ENCODE measurements around the gene DET1.
"Not testable (repeated sequence)": the region's sequence is repeated elsewhere in the genome, so short reads cannot be mapped to it uniquely, and the experiment has no call there.

DET1 gene

GRCh38 chr15:88539441-88539840, 7.0 kb downstream of the DET1 start:
- DNase-seq, result no peak

- no peak for DNase-seq
Measured at GRCh38 chr15:88538972-88539371, 7.5 kb downstream of the DET1 start.

DNA sequence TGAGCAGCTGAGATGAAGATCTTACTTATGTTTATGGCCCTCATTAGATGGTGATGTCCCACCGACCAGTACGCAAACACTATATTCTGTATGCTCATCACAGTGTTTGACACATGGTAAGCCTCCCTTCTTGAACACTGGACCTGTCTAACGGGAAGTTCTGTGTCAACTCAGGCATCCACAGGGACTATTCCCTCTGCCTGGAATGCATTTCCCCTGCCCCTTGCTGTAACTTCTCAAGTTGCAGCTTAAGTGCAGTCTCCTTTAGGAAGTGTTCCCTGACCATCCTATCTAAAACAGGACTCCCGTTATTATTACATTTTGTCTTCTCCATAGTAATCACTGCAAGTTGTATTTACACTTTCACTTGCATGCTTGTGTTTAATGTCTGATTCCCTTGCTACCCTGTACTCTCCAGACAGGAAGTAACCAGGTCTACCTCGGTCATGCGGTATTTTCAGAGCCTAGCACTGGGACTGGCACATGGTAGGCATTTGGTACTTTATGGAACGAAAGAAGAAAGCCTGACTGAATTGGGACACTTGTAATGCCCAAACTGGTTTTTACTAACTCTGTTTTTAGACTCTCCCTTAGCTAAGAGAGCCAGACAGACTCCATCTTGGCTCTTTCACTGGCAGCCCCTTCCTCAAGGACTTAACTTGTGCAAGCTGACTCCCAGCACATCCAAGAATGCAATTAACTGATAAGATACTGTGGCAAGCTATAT, 8.7 kb downstream of the DET1 start:
- no peak for DNase-seq

DNA sequence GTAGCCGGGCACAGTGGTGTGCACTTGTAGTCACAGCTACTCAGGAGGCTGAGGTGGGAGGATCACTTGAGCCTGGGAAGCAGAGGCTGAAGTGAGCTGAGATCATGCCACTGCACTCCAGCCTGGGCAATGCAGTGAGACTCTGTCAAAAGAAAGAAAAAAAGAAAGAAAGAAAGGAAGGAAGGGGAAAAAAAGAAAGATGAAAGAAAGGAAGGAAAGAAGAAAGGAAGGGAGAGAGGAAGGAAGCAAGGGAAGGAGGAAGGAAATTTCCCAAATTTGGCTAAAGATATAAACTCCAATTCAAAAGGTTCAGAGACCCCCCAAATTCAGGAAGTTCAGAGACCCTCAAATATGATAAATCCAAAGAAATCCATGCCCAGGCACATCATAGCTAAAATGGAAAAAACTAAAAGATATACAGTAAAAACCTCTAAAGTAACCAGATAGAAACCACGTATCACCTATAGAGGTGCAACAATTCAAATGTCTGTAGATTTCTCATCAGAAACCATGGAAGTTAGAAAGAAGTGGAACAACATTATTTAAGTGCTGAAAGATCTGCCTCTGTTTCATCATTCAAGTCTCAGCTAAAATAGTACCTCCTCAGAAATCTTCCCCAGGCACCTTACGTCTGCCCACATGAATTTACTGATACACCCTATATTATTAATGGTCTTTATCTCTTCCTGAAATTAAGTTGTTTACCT, 10.7 kb downstream of the DET1 start:
- DNase-seq, result no peak

GRCh38 chr15:88535100-88535499, 11.4 kb downstream of the DET1 start:
- DNase-seq, result no peak

DNA sequence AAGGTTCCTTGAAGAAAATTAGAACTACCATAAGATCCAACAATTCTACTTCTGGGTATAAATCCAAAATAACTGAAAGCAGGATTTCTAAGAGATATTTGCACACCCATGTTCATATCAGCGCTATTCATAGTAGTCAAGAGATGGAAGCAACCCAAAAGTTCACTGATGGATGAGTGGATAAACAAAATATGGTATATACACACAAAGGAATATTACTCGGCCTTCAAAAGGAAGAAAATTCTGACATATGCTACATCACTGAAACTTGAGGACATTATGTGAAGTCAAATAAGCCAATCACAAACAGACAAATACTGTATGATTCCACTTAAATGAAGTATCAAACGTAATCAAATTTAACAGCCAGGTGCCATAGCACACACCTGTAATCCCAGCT, 13.1 kb downstream of the DET1 start:
- DNase-seq, result no peak

DNA sequence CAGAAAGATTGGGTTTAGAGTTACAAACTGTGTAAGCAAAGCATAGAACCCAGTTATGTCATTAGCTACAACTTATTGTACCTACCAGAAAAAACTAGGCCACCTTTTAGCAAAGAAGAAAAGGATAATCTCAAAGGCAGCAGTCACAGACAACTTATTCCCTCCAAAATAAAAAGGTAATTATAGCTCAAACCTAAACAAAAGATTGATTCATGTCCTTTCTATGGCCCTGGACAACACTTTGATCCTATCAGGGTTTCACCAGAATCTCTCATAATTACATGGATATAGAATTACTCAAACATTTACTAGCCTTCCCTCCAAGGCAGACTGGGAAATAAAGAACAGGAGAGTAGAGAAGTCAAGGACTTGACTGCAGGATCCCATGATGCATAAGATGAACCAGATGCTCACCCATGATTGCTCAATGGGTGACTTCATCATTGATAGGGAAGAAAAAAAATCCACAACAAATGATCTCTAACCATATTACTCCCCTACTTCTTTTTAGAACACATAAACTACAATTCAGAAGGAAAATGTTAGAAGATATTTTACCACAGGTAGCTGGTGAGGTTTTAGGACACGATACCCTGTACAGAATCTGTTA, 17.4 kb downstream of the DET1 start:
- DNase-seq, result no peak

GRCh38 chr15:88526247-88526879, 20.1 kb downstream of the DET1 start:
- no peak for DNase-seq

DNA sequence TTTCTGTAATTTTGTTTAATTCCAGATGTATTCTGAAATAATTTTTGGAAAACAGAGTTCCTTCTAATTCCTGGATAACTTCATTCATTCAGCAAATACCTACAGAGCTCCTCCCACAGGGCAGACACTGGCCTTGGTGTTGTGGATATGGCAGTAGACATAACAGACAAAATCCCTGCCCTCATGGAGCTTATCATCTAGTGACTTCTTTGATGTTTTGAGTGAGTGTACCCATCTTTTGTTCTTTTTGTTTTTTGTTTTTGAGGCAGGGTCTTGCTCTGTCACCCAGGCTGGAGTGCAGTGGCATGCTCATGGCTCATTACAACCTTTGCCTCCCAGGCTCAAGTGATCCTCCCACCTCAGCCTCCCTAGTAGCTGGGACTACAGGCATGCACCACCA, 21.1 kb downstream of the DET1 start:
- DNase-seq, result no peak

DNA sequence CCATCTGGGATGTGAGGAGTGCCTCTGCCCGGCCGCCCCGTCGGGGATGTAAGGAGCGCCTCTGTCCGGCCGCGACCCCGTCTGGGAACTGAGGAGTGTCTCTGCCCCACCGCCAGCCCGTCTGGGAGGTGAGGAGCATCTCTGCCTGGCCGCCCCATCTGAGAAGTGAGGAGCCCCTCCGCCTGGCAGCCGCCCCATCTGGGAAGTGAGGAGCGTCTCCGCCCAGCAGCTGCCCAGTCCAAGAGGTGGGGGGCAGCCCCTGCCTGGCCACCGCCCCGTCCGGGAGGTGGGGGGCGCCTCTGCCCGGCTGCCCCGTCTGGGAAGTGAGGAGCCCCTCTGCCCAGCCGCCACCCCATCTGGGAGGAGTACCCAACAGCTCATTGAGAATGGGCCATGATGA, 22.4 kb downstream of the DET1 start:
- not testable (repeated sequence) for DNase-seq

DNA sequence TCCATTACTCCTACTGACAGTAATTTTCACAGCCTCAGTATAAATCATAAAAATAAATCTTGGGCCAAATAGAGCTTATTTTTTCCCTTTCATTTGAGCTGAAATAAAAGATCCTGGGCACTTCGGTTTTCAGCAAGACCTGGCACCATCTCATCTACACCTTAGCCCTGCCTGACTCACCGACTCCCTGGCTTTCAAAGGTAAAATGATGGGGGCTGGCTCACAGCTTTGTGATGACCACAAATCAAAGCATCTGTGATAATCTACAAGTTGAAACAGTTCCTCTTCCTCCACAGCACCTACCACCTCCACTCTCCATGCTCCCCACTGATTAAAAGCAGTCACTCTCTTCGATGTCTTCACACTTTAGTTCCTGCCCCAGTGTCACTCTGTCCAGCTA, 27.6 kb downstream of the DET1 start:
- DNase-seq, result no peak

DNA sequence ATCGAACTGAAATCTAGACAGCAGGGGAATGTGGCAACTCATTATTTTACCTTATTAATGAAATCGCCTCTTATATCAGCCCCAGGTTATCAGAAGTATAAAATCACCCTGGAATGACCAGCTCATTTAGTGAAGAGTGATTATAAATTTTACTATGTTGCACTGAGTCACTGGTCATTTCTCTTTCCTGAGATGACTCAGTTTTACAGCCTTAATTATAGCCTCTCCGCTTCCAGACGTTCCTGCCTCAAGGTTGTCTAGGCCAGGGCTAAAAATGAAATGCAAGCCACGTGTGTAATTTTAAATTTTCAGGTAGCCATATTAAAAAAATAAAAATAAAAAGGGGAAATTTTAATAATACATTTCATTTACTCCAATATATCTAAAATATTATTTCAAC, 33.3 kb downstream of the DET1 start:
- DNase-seq, result no peak

DNA sequence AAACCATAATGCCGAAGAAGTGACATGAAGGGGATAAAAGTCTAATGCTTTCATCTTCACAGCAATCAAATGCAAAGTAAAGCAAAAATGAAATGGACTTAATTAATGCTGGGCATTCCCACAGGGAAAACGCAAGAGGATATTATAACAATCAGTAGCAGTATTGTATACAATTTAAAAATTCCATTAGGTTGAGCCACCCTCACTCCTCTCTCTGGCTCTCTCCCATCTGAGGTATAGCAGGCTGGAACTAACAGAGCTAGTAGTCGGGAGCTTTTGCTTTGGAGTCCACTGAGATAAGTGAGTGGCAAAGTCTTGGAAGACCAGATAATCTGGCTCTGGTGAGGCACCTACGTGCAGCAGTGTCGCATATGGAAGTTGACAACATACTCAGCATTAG, 33.9 kb downstream of the DET1 start:
- no peak for DNase-seq

DNA sequence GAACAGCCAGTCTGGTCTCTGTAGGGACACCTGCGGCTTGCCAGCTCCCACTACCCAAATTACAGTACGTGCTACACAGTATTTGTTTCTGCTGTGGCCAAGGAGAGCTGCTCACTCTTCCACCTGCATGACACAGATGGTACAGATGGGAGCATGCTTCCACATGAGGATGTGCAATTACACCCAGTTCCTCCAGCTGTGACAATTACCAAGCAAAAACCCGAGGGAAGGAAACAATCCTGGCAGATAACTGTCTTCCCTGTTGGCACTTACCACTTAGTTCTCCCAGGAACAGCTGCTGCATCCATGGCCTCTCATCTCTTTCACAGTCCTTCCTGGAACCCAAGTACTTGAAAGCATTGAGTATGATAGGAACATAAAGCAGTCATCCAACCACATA, 34.4 kb downstream of the DET1 start:
- DNase-seq, result no peak

- DNase-seq, result no peak
Measured at GRCh38 chr15:88511161-88511560, 35.3 kb downstream of the DET1 start.

DNA sequence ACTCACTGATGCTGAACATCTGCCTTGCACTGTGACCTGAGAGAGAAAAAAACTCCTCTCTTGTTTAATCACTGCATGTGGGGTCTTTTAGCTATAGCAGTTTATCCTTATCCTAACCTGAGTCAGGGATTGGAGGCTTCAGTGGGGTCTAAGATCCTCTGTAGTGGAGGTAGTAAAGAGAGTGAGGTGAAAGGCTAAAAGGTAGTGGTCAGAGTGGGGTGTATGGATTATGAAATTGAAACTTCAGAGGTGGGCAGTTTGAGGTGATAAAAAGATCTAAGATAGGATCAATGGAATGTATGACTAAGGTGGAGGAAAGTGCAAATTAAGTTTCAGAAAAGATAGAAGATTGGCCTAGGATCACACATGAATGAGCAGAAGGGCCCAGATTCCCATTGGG, 36.5 kb downstream of the DET1 start:
- no peak for DNase-seq

DNA sequence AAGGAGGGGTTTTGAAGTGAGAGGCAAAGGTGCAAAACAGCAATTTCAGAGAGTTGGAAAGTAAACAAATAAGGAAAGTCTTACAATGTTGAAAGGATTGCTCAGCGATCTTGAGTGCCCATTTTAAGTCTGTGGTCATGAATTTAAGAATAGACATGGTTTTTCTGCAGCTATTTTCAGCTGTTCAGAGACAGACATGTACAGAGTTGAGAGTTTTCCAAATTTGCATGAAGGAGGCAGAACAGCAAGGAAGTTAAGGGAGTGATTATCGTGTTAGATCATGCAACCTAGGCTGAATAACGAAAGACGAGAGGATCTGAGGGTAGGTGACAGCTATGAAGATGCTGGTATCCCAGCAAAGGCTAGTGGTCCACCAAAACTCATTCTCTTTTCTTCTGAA, 37.2 kb downstream of the DET1 start:
- no peak for DNase-seq

- no peak for DNase-seq
Measured at GRCh38 chr15:88506628-88507027, 39.9 kb downstream of the DET1 start.

GRCh38 chr15:88505721-88506120, 40.8 kb downstream of the DET1 start:
- DNase-seq, result no peak

DNA sequence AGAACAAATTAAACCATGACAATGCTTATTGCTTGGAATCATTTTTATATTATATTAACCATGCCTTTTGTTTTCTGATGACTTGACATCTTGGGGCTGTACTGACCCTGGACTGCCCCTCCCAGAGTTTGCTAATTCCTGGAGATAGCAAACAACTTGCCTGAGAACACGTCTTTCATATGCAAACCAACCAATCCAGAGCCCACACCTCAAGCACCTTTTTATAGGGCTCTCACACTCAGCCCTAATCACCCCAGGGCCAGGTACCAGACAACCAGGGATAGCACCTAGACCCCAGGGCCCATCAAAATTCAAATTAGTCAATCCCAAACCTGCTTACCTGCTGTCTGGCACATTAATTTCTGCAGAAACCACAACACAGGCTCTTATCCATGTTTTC, 42.0 kb downstream of the DET1 start:
- no peak for DNase-seq

- peak; percentile 49 for DNase-seq
Measured at GRCh38 chr15:88498996-88499395, 47.5 kb downstream of the DET1 start.

DNA sequence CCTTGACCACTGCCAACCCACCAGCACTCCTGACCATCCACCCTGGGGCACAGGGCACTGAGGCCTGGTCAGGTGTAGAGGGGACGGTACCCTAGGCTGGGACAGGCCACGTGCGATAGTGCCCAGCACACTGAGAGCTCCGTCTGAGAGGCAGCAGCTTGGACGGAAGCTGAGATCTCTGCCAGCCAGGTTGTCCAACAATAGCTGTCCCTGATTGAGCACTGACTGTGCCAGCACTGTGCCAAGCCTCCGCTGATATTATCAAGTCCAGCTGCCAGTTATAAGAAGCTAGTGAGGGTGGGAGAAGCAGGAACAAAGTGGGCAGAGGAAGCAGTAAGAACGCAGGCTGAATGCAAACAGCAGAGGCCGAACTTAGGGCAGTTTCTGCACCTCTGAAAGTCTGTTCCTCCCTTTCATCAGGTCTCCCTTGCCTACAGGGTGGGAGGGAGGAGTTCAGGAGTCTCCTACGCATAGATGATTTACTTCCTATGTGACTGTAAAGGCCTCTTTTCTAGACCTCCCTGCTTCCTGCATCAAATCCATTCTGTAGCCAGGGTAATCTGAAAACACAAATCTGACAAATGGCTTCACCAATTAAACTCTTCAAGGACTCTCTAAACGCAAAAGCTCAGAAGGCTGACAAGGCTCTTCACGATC, 49.2 kb downstream of the DET1 start:
- no peak for DNase-seq

- DNase-seq, result peak; percentile 54
Measured at GRCh38 chr15:88493844-88494243, 52.6 kb downstream of the DET1 start.
